ENCODE measurements around the gene RIPPLY2. TPM values are rescaled to one million over a fixed set of nuclear protein-coding genes. Genes with fewer than 3 reads are reported as not detected.

RIPPLY2 gene
- total and polyA plus RNA-seq, 4 donors = 0.05 to 0.24 TPM; not detected in 2

GRCh38 chr6:83862776-83863471 lies 9.8 kb downstream of the RIPPLY2 start:
- Histone ChIP-seq H3K36me3 (ENCODE audit: control insufficient read depth in 4 of 4, insufficient read depth in 4 of 4, low read length in 4 of 4) (peaks cover 7 to 17% (median 11%) of the 10 kb centered on the region in 4 donors), H3K9me3 (ENCODE audit: control insufficient read depth in 4 of 4, insufficient read depth in 3 of 4, low read length in 3 of 4) (no peaks in the 10 kb centered on the region), H3K27ac (ENCODE audit: low read depth in 1 of 2, low read length in 1 of 2) (no peak overlapping the region), H3K4me3 (no peak overlapping the region), H3K9ac (ENCODE audit: insufficient read depth in 1 of 2, low read length in 2 of 2) (no peak overlapping the region), H3K4me1 (ENCODE audit: control insufficient read depth in 5 of 5, insufficient read depth in 5 of 5, low read length in 5 of 5) (peaks cover 0 to 12% (median 4%) of the 10 kb centered on the region in 5 donors), H3K27me3 (ENCODE audit: control insufficient read depth in 3 of 3, insufficient read depth in 3 of 3, low read length in 2 of 3) (no peaks in the 10 kb centered on the region)
- ATAC-seq (ENCODE audit: insufficient read depth, low FRiP score) (no peak), DNase-seq (no peak)
- TF ChIP-seq CTCF (IDR thresholded peaks at IDR 0.05; ENCODE audit: control extremely low read depth, extremely low read depth) = no peak
- WGBS, 2 donors = 69 to 71% methylated on average over 4 of the region's 4 CpGs

- Histone ChIP-seq H3K27ac (ENCODE audit: low read depth in 1 of 2, low read length in 1 of 2) (peak overlapping the region in 1 of 2 donors; percentile 5), H3K4me3 (no peak overlapping the region), H3K27me3 (ENCODE audit: control insufficient read depth in 3 of 3, insufficient read depth in 3 of 3, low read length in 2 of 3) (no peaks in the 10 kb centered on the region), H3K4me1 (ENCODE audit: control insufficient read depth in 5 of 5, insufficient read depth in 5 of 5, low read length in 5 of 5) (no peaks in the 10 kb centered on the region), H3K9ac (ENCODE audit: insufficient read depth in 1 of 2, low read length in 2 of 2) (no peak overlapping the region), H3K36me3 (ENCODE audit: control insufficient read depth in 4 of 4, insufficient read depth in 4 of 4, low read length in 4 of 4) (peaks cover 9 to 17% (median 11%) of the 10 kb centered on the region in 4 donors), H3K9me3 (ENCODE audit: control insufficient read depth in 4 of 4, insufficient read depth in 3 of 4, low read length in 3 of 4) (no peaks in the 10 kb centered on the region)
- ATAC-seq (ENCODE audit: insufficient read depth, low FRiP score) (no peak), DNase-seq (no peak)
- TF ChIP-seq CTCF (IDR thresholded peaks at IDR 0.05; ENCODE audit: control extremely low read depth, extremely low read depth) = no peak
These were observed 13.9 kb downstream of the RIPPLY2 start for GRCh38 chr6:83867043-83867442.

- DNase-seq (peak in 1 of 3 donors; percentile 17), ATAC-seq (ENCODE audit: insufficient read depth, low FRiP score) (no peak)
- TF ChIP-seq CTCF (IDR thresholded peaks at IDR 0.05; ENCODE audit: control extremely low read depth, extremely low read depth) = no peak
- H3K27ac ChIP-seq (ENCODE audit: low read depth in 1 of 2, low read length in 1 of 2) = no peak overlapping the region
- H3K9me3 ChIP-seq (ENCODE audit: control insufficient read depth in 4 of 4, insufficient read depth in 3 of 4, low read length in 3 of 4) = no peaks in the 10 kb centered on the region
- peaks cover 9 to 17% (median 11%) of the 10 kb centered on the region in 4 donors for H3K36me3 ChIP-seq (ENCODE audit: control insufficient read depth in 4 of 4, insufficient read depth in 4 of 4, low read length in 4 of 4)
- H3K27me3 ChIP-seq (ENCODE audit: control insufficient read depth in 3 of 3, insufficient read depth in 3 of 3, low read length in 2 of 3) = no peaks in the 10 kb centered on the region
- H3K4me3 ChIP-seq = no peak overlapping the region
- 61 to 79% methylated on average over 9 of the region's 9 CpGs for WGBS, 2 donors
- no peak overlapping the region for H3K9ac ChIP-seq (ENCODE audit: insufficient read depth in 1 of 2, low read length in 2 of 2)
- H3K4me1 ChIP-seq (ENCODE audit: control insufficient read depth in 5 of 5, insufficient read depth in 5 of 5, low read length in 5 of 5) = no peaks in the 10 kb centered on the region
These were observed 14.5 kb downstream of the RIPPLY2 start for GRCh38 chr6:83867527-83868161.
